Right lobe of liver (tissue), 6 donors: ENCODE results near the gene CFAP119. TPM values are rescaled to one million over a fixed set of nuclear protein-coding genes. Genes with fewer than 3 reads are reported as not detected.

Experiments used
- ATAC-seq, 4 donors: fragments of 200-7000 bp; cut with Tn5 transposase; one replicate each; pipeline ENCODE4 v1.9.1; 2020; ENCODE audit warnings: mild to moderate bottlenecking in 4 of 4, moderate library complexity in 4 of 4
- DNase-seq, 3 donors: peaks; one replicate each; pipeline ENCODE4 v3.0.0-alpha.2; 2020
- H3K27ac ChIP-seq, 3 donors: fragments of 200-600 bp; one replicate each; pipeline ENCODE4 v1.8.0; 2022
- H3K27me3 ChIP-seq, 2 donors: fragments of 200-600 bp; one replicate each; pipeline ENCODE4 v1.8.0; 2022
- H3K36me3 ChIP-seq, 4 donors: fragments of 200-600 bp; sonication (generic) in 1 of 4; one replicate each; pipeline versions ENCODE4 v1.5.1 to v1.8.0; 2017 to 2022; ENCODE audit warnings: control low read depth in 1 of 4
- H3K4me1 ChIP-seq, 4 donors: fragments of 200-600 bp; sonication (generic) in 1 of 4; one replicate each; pipeline versions ENCODE4 v1.5.1 to v1.8.0; 2017 to 2022; ENCODE audit warnings: control low read depth in 1 of 4
- H3K4me3 ChIP-seq, 3 donors: fragments of 200-600 bp; one replicate each; pipeline ENCODE4 v1.8.0; 2022
- H3K9me3 ChIP-seq, 4 donors: fragments of 200-600 bp; sonication (generic) in 1 of 4; one replicate each; pipeline versions ENCODE4 v1.5.1 to v1.8.0; 2017 to 2022; ENCODE audit warnings: control low read depth in 1 of 4
- CTCF ChIP-seq, 4 donors: fragments of 200-600 bp in 3 of 4; fragments of 450-650 bp in 1 of 4; IDR thresholded peaks; one replicate each; pipeline versions ENCODE4 v1.5.1 to v1.8.0; 2016 to 2022; ENCODE audit warnings: antibody characterized with exemption in 4 of 4, mild to moderate bottlenecking in 2 of 4
- POLR2A ChIP-seq: fragments of 450-650 bp; IDR thresholded peaks from one replicate; pipeline ENCODE4 v1.6.1; 2017; ENCODE audit warnings: antibody characterized with exemption, mild to moderate bottlenecking
- WGBS: methylation state at CpG from one replicate; pipeline ENCODE4 v1.1.6; 2018; ENCODE audit warnings: low coverage, low lambda C conversion rate; ENCODE audit not compliant: insufficient coverage; ENCODE audit errors: missing lambda C conversion rate; 5-methylcytosine and 5-hydroxymethylcytosine counted together
- intact Hi-C, 2 donors: fragments of 100-400 bp; cut with DNase I; formaldehyde crosslinking; loops; one replicate each; pipeline versions ENCODE4 v1.11.2 to v1.14.1; 2022
- total RNA-seq, 6 experiments: library from RNA; depleted of rRNA in 2 of 6; stranded (reverse); fragments of >200 nt in 2 of 6; fragmentation: NEBNext Ultra II Directional in 3 of 6; extraction: Animal tissue kit (Norgen Biotek cat#: 25700) in 3 of 6; gene quantifications; one replicate each; pipeline versions ENCODE4 v1.1.0 to v1.2.4, GENCODE V29; 2016 to 2023
- donor health status: DM: no; HTN: yes; CAD: no.
- donor health status: DM: no; HTN: no; CAD: no.
- donor health status: DM: no; HTN: no; CAD: no.
- donor health status: DM: no; HTN: yes; CAD: no.
- donor health status: DM: no; HTN: yes; CAD: no.

CFAP119 gene
- total RNA-seq, 6 experiments from 2014 or later, result 0.19 to 1.8 (median 0.29) TPM; not detected in 1

GRCh38 chr16:30741461-30741914, 20.4 kb downstream of the CFAP119 start:
- Histone ChIP-seq H3K4me1 (peaks cover 0 to 38% (median 7%) of the 10 kb centered on the region in 4 donors), H3K36me3 (peaks cover 5 to 32% (median 22%) of the 10 kb centered on the region in 4 donors), H3K27me3 (no peaks in the 10 kb centered on the region), H3K27ac (peak overlapping the region in 1 of 3 donors; percentile 36), H3K4me3 (no peak overlapping the region), H3K9me3 (no peaks in the 10 kb centered on the region)
- peak; percentile 47 to 74 (median 58) for ATAC-seq
- intact Hi-C loops, result no loop called here
- DNase-seq, result peak; percentile 65 to 78 (median 73)
- no peak for TF ChIP-seq CTCF (IDR thresholded peaks at IDR 0.05)
- TF ChIP-seq POLR2A, result no peak
- 56% methylated on average over 3 of the region's 6 CpGs for WGBS

- Histone ChIP-seq H3K27ac (peak overlapping the region in 2 of 3 donors; percentile 18 to 36), H3K4me3 (no peak overlapping the region), H3K9me3 (no peaks in the 10 kb centered on the region), H3K4me1 (peaks cover 0 to 37% (median 6%) of the 10 kb centered on the region in 4 donors), H3K36me3 (peaks cover 14 to 41% (median 29%) of the 10 kb centered on the region in 4 donors), H3K27me3 (no peaks in the 10 kb centered on the region)
- intact Hi-C loops, result no loop called here
- TF ChIP-seq CTCF (IDR thresholded peaks at IDR 0.05) (no peak), POLR2A (no peak)
- 48% methylated on average over 8 of the region's 8 CpGs for WGBS
- ATAC-seq (peak; percentile 60 to 77 (median 70)), DNase-seq (peak; percentile 73 to 87 (median 77))
Measured at GRCh38 chr16:30740364-30741251, 21.3 kb downstream of the CFAP119 start.

GRCh38 chr16:30738984-30739951, 22.6 kb downstream of the CFAP119 start:
- H3K27me3 ChIP-seq, result no peaks in the 10 kb centered on the region
- H3K36me3 ChIP-seq, result peaks cover 16 to 49% (median 36%) of the 10 kb centered on the region in 4 donors
- H3K4me3 ChIP-seq, result no peak overlapping the region
- peak in 1 of 4 donors; percentile 5 for ATAC-seq
- H3K9me3 ChIP-seq, result no peaks in the 10 kb centered on the region
- H3K27ac ChIP-seq, result no peak overlapping the region
- 88% methylated on average over 17 of the region's 37 CpGs for WGBS
- DNase-seq, result no peak
- H3K4me1 ChIP-seq, result peaks cover 0 to 24% (median 4%) of the 10 kb centered on the region in 4 donors
- TF ChIP-seq CTCF (IDR thresholded peaks at IDR 0.05), result no peak
- no peak for TF ChIP-seq POLR2A
- intact Hi-C loops, result no loop called here
